HUDEP-2 (cell line): ENCODE results near the gene MGME1.
"Not testable (repeated sequence)": the region's sequence is repeated elsewhere in the genome, so short reads cannot be mapped to it uniquely, and the experiment has no call there.

Experiments used
- DNase-seq, 76 experiments: peaks; one replicate each; lab custom pipeline; 2025; ENCODE audit not compliant: unreplicated experiment in 76 of 76; lab: John Stamatoyannopoulos, UW

The MGME1 gene

GRCh38 chr20:17958373-17959256 lies 10.2 kb upstream of the MGME1 start:
- DNase-seq: peak in 56 of 76 experiments; percentile 7 to 91 (median 68)

GRCh38 chr20:17959257-17959627 lies 9.6 kb upstream of the MGME1 start:
- DNase-seq: peak in 2 of 76 experiments; percentile 31

GRCh38 chr20:17960400-17960885 lies 8.4 kb upstream of the MGME1 start:
- DNase-seq: not testable (repeated sequence)

GRCh38 chr20:17960927-17961586 lies 7.8 kb upstream of the MGME1 start:
- no peak for DNase-seq

- DNase-seq: no peak
Measured at GRCh38 chr20:17961587-17961940, 7.3 kb upstream of the MGME1 start.

- DNase-seq: peak in 1 of 76 experiments; percentile 24
Measured at GRCh38 chr20:17963114-17963897, 5.5 kb upstream of the MGME1 start.

GRCh38 chr20:17964073-17964472 lies 4.7 kb upstream of the MGME1 start:
- DNase-seq: no peak

GRCh38 chr20:17964632-17965031 lies 4.2 kb upstream of the MGME1 start:
- no peak for DNase-seq

GRCh38 chr20:17965042-17965697 lies 3.6 kb upstream of the MGME1 start:
- peak in 63 of 76 experiments; percentile 12 to 82 (median 48) for DNase-seq

- DNase-seq: peak in 22 of 76 experiments; percentile 11 to 61 (median 38)
Measured at GRCh38 chr20:17966432-17967310, 2.1 kb upstream of the MGME1 start.

- peak in 12 of 76 experiments; percentile 11 to 59 (median 31) for DNase-seq
Measured at GRCh38 chr20:17967521-17968365, 1.1 kb upstream of the MGME1 start.

- DNase-seq: peak in 32 of 76 experiments; percentile 5 to 77 (median 40)
Measured at GRCh38 chr20:17969278-17969883, 563 bp downstream of the MGME1 start.

- DNase-seq: peak in 28 of 76 experiments; percentile 5 to 65 (median 26)
Measured at GRCh38 chr20:17969884-17970409, 1.1 kb downstream of the MGME1 start.

- peak in 42 of 76 experiments; percentile 6 to 59 (median 32) for DNase-seq
Measured at GRCh38 chr20:17971300-17972013, 2.6 kb downstream of the MGME1 start.

- DNase-seq: peak in 1 of 76 experiments; percentile 14
Measured at GRCh38 chr20:17972121-17972520, 3.3 kb downstream of the MGME1 start.

GRCh38 chr20:17976305-17976704 lies 7.5 kb downstream of the MGME1 start:
- no peak for DNase-seq

- DNase-seq: no peak
Measured at GRCh38 chr20:17985388-17986018, 16.7 kb downstream of the MGME1 start.
